Kidney (tissue), 14 donors: Measurements from ENCODE around the gene DIDO1. TPM values are rescaled to one million over a fixed set of nuclear protein-coding genes. Genes with fewer than 3 reads are reported as not detected.

Source experiments
- DNase-seq, 5 donors: peaks; one replicate each; pipeline ENCODE4 v3.0.0-alpha.2; 2013 to 2020
- FAIRE-seq: peaks from 2 replicates; lab custom pipeline; 2012; peaks lifted over from hg19 to GRCh38; lab: Jason Lieb, UNC
- H3K27ac ChIP-seq, 2 donors: one replicate each; pipeline ENCODE4 v1.7.0; 2013; ENCODE audit warnings: low read depth in 2 of 2, low read length in 2 of 2, inconsistent platforms in 1 of 2
- H3K27me3 ChIP-seq: one replicate; pipeline ENCODE4 v1.7.1; 2013; ENCODE audit warnings: low read length, inconsistent platforms; ENCODE audit not compliant: control insufficient read depth, insufficient read depth
- H3K36me3 ChIP-seq, 3 donors: one replicate each; pipeline versions ENCODE4 v1.7.0 to v1.7.1; 2013; ENCODE audit warnings: low read length in 3 of 3, control low read depth in 1 of 3, inconsistent platforms in 1 of 3; ENCODE audit not compliant: insufficient read depth in 3 of 3, control insufficient read depth in 2 of 3
- H3K4me1 ChIP-seq, 3 donors: one replicate each; pipeline versions ENCODE4 v1.7.0 to v1.7.1; 2013; ENCODE audit warnings: low read length in 3 of 3, inconsistent platforms in 1 of 3, low read depth in 1 of 3; ENCODE audit not compliant: control insufficient read depth in 2 of 3, insufficient read depth in 2 of 3
- H3K4me3 ChIP-seq, 3 donors: one replicate each; pipeline versions ENCODE4 v1.7.0 to v1.8.1; 2013; ENCODE audit warnings: low read length in 3 of 3, control low read depth in 1 of 3, inconsistent platforms in 1 of 3
- H3K9ac ChIP-seq, 3 donors: one replicate each; pipeline versions ENCODE4 v1.7.0 to v1.7.1; 2013; ENCODE audit warnings: low read length in 3 of 3, control low read depth in 1 of 3, inconsistent platforms in 1 of 3
- H3K9me3 ChIP-seq, 3 donors: one replicate each; pipeline versions ENCODE4 v1.7.0 to v1.7.1; 2013; ENCODE audit warnings: low read length in 3 of 3, control low read depth in 1 of 3, inconsistent platforms in 1 of 3; ENCODE audit not compliant: control insufficient read depth in 2 of 3, insufficient read depth in 1 of 3
- CTCF ChIP-seq: IDR thresholded peaks from 3 replicates; pipeline ENCODE4 v1.5.1; 2012; ENCODE audit warnings: mild to moderate bottlenecking, moderate library complexity, borderline replicate concordance; ENCODE audit not compliant: insufficient read depth; ENCODE audit errors: extremely low read depth
- intact Hi-C: fragments of 100-400 bp; cut with DNase I; formaldehyde crosslinking; loops from one replicate; pipeline ENCODE4 v1.11.1; 2022
- polyA plus RNA-seq: library from polyadenylated mRNA; stranded (reverse); fragments of 350-450 nt; fragmentation: Illumina TruSeq; extraction: RNeasy Lipid Tissue Mini Kit (QIAGEN cat#74804); gene quantifications from one replicate; pipeline ENCODE4 v1.2.3, GENCODE V29; 2014; ENCODE audit warnings: low read depth, low replicate concordance; ENCODE audit not compliant: insufficient read depth
- total RNA-seq: library from RNA; stranded (reverse); fragmentation: NEBNext Ultra II Directional; extraction: Animal tissue kit (Norgen Biotek cat#: 25700); gene quantifications from one replicate; pipeline ENCODE4 v1.2.1, GENCODE V29; 2021
- donor health status: control.
- donor health status: control.
- donor health status: control.
- donor health status: control.
- donor health status: control.
- donor health status: DM: yes; HTN: yes; CAD: no.
- donor health status: Normal renal cell carcinoma (clear cell type).

Gene DIDO1
- total and polyA plus RNA-seq, 2 donors from 2014 or later: 23.0 to 67.9 TPM

- TF ChIP-seq CTCF: no peak
- no peak for FAIRE-seq
- Histone ChIP-seq H3K27ac (no peak overlapping the region), H3K36me3 (peaks cover 0 to 26% (median 15%) of the 10 kb centered on the region in 3 donors), H3K9me3 (no peaks in the 10 kb centered on the region), H3K9ac (no peak overlapping the region), H3K4me1 (peaks cover 0 to 6% (median 0%) of the 10 kb centered on the region in 3 donors), H3K27me3 (no peaks in the 10 kb centered on the region), H3K4me3 (no peak overlapping the region)
- DNase-seq: no peak
- intact Hi-C loops: no loop called here
Observed at GRCh38 chr20:62884556-62884955, 41.7 kb downstream of the DIDO1 start.

- Histone ChIP-seq H3K9me3 (no peaks in the 10 kb centered on the region), H3K27ac (no peak overlapping the region), H3K36me3 (peaks cover 0 to 9% (median 3%) of the 10 kb centered on the region in 3 donors), H3K4me3 (no peak overlapping the region), H3K27me3 (no peaks in the 10 kb centered on the region), H3K4me1 (peaks cover 0 to 7% (median 0%) of the 10 kb centered on the region in 3 donors), H3K9ac (no peak overlapping the region)
- intact Hi-C loops: no loop called here
- no peak for TF ChIP-seq CTCF
- FAIRE-seq (no peak), DNase-seq (no peak)
Observed at GRCh38 chr20:62882426-62882825, 43.9 kb downstream of the DIDO1 start.

DNA sequence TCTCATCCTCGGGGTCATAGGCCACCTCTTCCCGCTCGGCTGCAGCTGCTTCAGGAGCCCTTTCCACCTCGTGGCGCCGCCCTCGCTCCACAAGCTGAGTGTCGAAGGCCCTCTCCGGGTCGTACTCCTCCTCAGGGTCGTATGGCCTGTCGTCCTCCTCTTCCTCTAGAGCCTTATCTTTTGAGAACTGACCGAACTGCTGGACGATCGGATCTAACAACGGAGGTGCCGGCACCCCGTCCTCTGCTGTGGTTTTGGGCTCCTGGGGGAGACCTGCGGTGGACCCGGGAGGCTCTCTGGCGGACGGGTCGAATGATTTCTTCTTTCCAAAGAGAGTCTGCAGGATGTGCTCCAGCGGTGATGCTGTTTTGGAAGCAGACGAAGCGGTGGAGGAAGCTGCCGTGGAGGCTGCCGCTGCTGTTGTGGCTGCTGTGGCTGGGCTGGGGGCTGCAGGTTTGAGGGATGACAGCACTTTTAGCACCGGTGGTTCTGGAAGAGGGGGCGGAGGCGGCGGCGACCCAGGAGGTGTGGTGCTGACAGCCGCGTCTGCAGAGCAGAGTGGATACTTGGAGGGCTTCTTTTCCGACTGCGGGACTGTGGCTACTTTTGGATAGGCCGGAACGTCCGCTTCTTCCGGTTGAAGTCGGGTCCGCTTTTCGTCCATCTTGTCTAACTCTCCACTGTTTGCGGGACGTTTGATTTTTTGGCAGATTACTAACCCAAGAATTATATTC is 44.5 kb downstream of the DIDO1 start:
- Histone ChIP-seq H3K27ac (no peak overlapping the region), H3K27me3 (no peaks in the 10 kb centered on the region), H3K4me1 (peaks cover 0 to 12% (median 0%) of the 10 kb centered on the region in 3 donors), H3K9me3 (no peaks in the 10 kb centered on the region), H3K9ac (no peak overlapping the region), H3K4me3 (no peak overlapping the region), H3K36me3 (peaks cover 0 to 3% (median 3%) of the 10 kb centered on the region in 3 donors)
- no peak for TF ChIP-seq CTCF
- DNase-seq: no peak
- intact Hi-C loops: no loop called here
- FAIRE-seq: no peak
